Measurements from ENCODE around the gene KRTAP10-4.

KRTAP10-4 gene

DNA sequence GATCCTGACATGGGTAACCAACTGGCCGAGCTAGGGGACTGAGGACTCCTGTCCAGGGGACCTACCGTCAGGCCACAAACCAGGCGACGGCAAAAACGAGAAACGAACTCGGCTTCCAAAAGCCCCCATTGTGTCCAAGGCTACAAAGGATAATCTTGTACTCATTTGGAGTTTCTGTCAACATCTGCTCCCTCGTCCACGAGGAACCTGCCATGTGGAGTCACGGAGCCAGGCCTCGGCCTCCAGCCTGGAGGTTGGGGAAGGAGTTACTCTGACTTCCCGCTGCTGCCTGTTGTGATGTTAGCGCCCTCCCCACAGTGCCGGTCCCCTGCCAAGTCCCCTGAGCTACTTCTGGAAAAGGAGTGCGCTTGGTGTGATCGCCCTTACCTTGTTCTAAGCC is 40.8 kb upstream of the KRTAP10-4 start:
- TF ChIP-seq ZFX (IDR thresholded peaks at IDR 0.05), result no peak
- TF ChIP-seq, protein P1, sequence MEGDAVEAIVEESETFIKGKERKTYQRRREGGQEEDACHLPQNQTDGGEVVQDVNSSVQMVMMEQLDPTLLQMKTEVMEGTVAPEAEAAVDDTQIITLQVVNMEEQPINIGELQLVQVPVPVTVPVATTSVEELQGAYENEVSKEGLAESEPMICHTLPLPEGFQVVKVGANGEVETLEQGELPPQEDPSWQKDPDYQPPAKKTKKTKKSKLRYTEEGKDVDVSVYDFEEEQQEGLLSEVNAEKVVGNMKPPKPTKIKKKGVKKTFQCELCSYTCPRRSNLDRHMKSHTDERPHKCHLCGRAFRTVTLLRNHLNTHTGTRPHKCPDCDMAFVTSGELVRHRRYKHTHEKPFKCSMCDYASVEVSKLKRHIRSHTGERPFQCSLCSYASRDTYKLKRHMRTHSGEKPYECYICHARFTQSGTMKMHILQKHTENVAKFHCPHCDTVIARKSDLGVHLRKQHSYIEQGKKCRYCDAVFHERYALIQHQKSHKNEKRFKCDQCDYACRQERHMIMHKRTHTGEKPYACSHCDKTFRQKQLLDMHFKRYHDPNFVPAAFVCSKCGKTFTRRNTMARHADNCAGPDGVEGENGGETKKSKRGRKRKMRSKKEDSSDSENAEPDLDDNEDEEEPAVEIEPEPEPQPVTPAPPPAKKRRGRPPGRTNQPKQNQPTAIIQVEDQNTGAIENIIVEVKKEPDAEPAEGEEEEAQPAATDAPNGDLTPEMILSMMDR (conservative IDR thresholded peaks at IDR 0.05), result no peak
- no peak overlapping the region for H3K27ac ChIP-seq

DNA sequence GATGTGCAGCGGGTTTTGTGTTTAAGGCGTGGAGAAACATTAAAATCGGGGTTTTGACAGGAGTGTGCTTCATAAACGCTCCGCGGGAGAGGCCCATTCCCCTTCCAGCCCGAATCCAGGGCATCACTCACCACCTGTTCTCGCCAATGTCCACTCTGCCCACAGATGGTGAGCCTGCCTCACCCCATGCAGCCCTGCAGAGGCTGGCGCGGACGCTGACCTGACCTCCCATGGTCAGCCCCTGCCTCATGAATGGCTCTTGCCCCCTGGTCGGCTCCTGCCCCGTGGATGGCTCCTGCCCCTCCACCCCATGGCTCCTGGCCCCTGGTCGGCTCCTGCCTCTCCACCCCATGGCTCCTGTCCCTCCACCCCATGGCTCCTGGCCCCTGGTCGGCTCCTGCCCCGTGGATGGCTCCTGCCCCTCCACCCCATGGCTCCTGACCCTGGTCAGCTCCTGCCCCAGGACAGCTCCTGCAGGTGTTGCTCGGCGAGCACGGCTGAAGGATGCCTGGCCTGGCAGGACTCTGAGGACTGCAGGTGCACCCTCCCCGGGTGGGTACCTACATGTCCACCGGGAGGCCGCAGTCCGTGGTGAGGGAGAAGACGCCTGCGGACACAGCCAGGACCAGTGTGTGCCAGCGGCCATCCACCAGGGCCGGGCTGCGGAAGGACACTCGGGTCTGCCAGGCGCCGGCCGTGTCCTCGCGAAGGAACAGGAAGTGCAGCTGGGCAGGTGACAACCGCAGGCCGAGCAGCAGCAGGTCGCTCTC is 40.2 kb upstream of the KRTAP10-4 start:
- no peak for TF ChIP-seq ZFX (IDR thresholded peaks at IDR 0.05)
- no peak overlapping the region for H3K27ac ChIP-seq

DNA sequence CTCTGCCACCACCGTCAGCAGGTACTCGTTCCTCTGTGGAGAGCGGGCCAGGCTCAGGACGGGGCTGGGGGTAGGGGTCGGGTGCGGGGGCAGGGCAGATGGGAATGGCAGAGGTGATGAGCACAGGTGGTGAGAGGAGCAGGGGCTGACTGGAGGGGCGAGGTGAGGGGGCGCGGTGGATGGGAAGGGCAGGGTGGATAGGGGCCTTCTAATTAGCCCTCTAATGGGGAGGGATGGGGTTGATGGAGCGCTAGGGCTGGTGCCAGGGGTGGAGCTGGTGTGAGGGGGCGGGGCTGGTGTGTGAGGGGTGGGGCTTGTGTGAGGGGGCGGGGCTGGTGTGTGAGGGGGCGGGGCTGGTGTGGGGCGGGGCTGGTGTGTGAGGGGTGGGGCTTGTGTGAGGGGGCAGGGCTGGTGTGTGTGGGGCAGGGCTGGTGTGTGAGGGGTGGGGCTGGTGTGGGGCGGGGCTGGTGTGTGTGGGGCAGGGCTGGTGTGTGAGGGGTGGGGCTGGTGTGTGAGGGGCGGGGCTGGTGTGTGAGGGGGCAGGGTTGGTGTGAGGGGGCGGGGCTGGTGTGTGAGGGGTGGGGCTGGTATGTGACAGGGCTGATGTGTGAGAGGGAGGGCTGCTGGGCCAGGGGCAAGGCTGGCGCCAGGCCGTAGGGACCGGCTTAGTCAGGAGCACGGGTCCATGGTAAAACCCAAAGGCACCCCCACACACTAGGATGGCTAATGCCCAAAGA is 39.5 kb upstream of the KRTAP10-4 start:
- TF ChIP-seq ZFX (IDR thresholded peaks at IDR 0.05), result no peak
- TF ChIP-seq, protein P1 (conservative IDR thresholded peaks at IDR 0.05), result no peak
- no peak overlapping the region for H3K27ac ChIP-seq

DNA sequence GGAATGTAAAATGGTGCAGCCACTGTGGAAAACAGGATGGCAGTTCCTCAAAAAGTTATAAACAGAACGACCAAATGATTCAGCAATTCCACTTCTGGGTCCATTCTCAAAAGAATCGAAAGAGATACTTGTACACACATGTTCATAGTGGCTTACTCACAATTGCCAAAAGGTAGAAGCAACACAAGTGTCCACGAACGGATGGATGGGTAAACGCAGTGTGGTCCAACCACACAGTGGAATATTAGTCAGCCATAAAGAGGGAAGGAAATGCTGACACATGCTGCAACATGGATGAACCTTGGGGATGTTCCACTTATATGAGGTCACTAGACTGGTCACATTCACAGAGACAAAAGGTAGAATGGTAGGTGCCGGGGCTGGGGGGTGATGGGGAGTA is 38.8 kb upstream of the KRTAP10-4 start:
- no peak for TF ChIP-seq ZFX (IDR thresholded peaks at IDR 0.05)
- TF ChIP-seq, protein P1 (conservative IDR thresholded peaks at IDR 0.05), result no peak
- no peak overlapping the region for H3K27ac ChIP-seq

DNA sequence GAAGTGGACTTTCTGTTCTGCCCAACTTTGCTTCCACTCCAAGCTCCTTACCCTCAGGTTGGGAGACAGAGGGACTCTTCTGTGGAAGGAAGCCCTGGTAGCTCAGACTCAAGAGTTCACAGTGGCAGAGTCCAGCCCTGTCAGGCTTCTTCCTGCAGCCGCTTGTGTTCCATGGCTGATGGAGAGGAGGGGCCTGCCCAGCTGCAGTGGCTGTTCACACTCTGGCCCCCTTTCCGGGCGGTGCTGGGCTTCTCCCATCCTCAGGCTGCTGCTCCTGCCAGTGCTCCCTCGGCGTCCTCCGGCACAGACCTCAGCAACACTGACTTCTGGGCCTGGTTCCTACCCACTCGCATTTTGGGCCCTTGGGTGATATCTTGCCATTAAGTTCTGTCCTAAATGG is 37.6 kb upstream of the KRTAP10-4 start:
- TF ChIP-seq, protein P1 (conservative IDR thresholded peaks at IDR 0.05), result no peak
- TF ChIP-seq ZFX (IDR thresholded peaks at IDR 0.05), result no peak
- no peak overlapping the region for H3K27ac ChIP-seq

DNA sequence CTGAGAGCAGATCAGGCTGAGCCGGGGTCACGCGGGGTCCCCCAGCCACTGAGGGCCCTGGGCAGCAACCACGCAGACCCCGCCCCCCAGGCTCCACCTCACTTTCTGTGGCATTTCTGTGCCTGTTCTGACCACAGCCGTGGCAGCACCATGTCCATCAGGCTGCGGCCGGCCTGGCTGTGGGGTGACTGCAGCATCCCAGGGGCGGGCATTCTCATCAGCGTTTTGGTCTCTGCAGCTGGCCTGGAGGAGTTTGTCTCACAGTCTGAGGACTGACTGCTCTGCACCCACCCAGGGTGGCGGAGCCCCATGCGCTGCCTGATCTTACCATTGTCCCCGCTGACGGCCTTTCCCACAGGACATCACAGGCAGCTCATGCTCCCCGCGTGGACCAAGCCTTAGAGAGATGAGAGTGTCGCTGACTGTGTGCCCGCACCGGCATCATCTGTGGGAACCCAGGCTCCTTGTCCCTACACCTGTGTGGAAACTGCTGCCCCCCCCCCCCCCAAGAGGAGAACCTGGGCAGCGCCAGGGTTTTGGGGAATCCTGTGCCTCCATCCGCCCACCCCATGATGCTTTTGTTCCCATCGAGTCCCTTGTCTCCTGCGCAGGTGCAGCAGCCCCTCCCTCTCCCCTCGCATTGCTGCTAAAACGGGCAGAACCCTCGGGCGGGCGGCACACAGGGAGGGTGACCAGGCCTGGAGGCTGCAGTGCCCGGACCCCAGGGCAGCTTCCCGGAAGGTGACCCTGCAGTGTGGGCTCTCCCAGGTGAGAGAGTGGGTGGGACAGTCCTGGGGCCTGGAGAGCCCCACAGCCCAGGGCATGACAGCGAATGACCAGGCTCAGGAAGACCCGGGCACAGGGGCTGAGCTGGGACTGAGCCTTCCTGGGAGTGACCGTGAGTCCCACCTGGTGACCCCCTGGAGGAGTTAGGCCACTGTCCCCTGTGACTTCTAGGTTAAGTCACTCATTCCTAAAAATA is 35.3 kb upstream of the KRTAP10-4 start:
- H3K27ac ChIP-seq, result no peak overlapping the region
- TF ChIP-seq ZFX (IDR thresholded peaks at IDR 0.05), result no peak
- TF ChIP-seq, protein P1 (conservative IDR thresholded peaks at IDR 0.05), result no peak

DNA sequence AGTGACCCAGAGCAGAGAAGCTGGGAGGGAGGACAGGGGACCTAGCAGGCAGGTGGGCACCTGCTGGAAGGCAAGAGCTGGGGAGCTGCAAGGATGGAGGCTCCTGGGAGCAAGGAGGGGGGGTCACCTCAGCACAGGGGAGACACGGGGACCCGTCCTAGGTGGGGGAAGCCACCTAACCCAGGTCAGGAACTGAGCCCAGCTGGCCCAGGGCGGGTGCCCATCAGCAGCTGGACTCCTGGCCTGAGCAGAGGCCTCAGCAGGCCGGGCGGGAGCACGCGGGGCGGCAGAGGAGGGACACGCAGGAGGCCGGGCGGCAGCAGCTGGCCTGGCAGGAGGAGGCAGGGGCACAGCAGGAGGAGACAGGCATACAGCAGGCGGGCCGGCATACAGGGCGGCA is 34.5 kb upstream of the KRTAP10-4 start:
- no peak overlapping the region for H3K27ac ChIP-seq
- TF ChIP-seq ZFX (IDR thresholded peaks at IDR 0.05), result no peak
- TF ChIP-seq, protein P1 (conservative IDR thresholded peaks at IDR 0.05), result no peak
